K562 (cell line): ENCODE data around the gene CTSZ. TPM values are rescaled to one million over a fixed set of nuclear protein-coding genes. Genes with fewer than 3 reads are reported as not detected.

ENCODE experiments used
- ESRRA ChIP-seq: fragments of 450-650 bp; IDR thresholded peaks from 2 replicates; pipeline ENCODE4 v1.6.1; 2014; ENCODE audit warnings: low read depth, mild to moderate bottlenecking, moderate library complexity, borderline replicate concordance
- ESRRB ChIP-seq: fragments of 250-450 bp; sonication (Bioruptor Pico); IDR thresholded peaks from 2 replicates; pipeline ENCODE4 v1.5.0; 2020; ENCODE audit warnings: mild to moderate bottlenecking, moderate library complexity, borderline replicate concordance
- ETV5 ChIP-seq: sonication (generic); formaldehyde crosslinking; IDR thresholded peaks from 2 replicates; pipeline ENCODE4 v1.4.0; 2020; ENCODE audit warnings: low read depth, mild to moderate bottlenecking, missing genetic modification reagents
- KDM1A ChIP-seq, 2 experiments: fragments of 450-650 bp; IDR thresholded peaks; 2 replicates each; pipeline ENCODE4 v1.6.1; 2016; ENCODE audit warnings: mild to moderate bottlenecking in 2 of 2
- POLR2G ChIP-seq: fragments of 200-400 bp; formaldehyde crosslinking; IDR thresholded peaks from 2 replicates; pipeline ENCODE4 v1.6.1; 2017; ENCODE audit warnings: low read depth, mild to moderate bottlenecking, antibody characterized with exemption, low read length, moderate library complexity
- POLR3G ChIP-seq: IDR thresholded peaks from 2 replicates; pipeline ENCODE4 v1.6.1; 2011; ENCODE audit not compliant: insufficient read length, insufficient replicate concordance; ENCODE audit errors: extremely low read depth
- RFX7 ChIP-seq: fragments of 250-450 bp; sonication (Bioruptor Pico); IDR thresholded peaks from 2 replicates; pipeline ENCODE4 v1.5.1; 2021; ENCODE audit warnings: mild to moderate bottlenecking
- SIN3B ChIP-seq: fragments of 450-650 bp; IDR thresholded peaks from 2 replicates; pipeline ENCODE4 v1.6.1; 2017; ENCODE audit warnings: low read depth, mild to moderate bottlenecking, moderate library complexity
- U2AF2 ChIP-seq: fragments of 200-400 bp; formaldehyde crosslinking; optimal IDR thresholded peaks from 2 replicates; pipeline ENCODE3; 2017; ENCODE audit warnings: low read depth, mild to moderate bottlenecking, low read length
- ZNF431 ChIP-seq: sonication (generic); formaldehyde crosslinking; IDR thresholded peaks from 2 replicates; pipeline ENCODE4 v1.8.0; 2022; ENCODE audit warnings: mild to moderate bottlenecking, missing genetic modification reagents
- polyA plus RNA-seq, 8 experiments: library from polyadenylated mRNA; depleted of rRNA in 4 of 8; stranded (reverse) in 5 of 8; unstranded in 3 of 8; fragments of >200 nt; fragmentation: Nextera tagmentation in 2 of 8; fragmentation: Illumina TruSeq in 1 of 8; extraction: Ambion mirVana in 2 of 8; extraction: Trizol in 1 of 8; gene quantifications; 2 replicates each; pipeline versions ENCODE4 v1.2.1 to v1.2.3, GENCODE V29; 2011 to 2014; ENCODE audit warnings: inconsistent platforms in 1 of 8, missing spikeins in 1 of 8
- total RNA-seq, 7 experiments: library from RNA; depleted of rRNA in 6 of 7; stranded (reverse); fragments of >200 nt in 6 of 7; fragmentation: Illumina TruSeq in 2 of 7; extraction: Trizol in 2 of 7; gene quantifications; 2 replicates each; pipeline versions ENCODE4 v1.2.1 to v1.2.3, GENCODE V29; 2011 to 2021; ENCODE audit warnings: low replicate concordance in 1 of 7
- TF ChIP-seq, protein P1 (sequence below), 3 experiments: fragments of 200-800 bp in 1 of 3; sonication (Bioruptor generic) in 1 of 3; sonication (generic) in 1 of 3; formaldehyde crosslinking in 1 of 3; IDR thresholded peaks; 2 replicates each; pipeline versions ENCODE4 v1.6.1 to v1.8.0; 2016 to 2022; ENCODE audit warnings: mild to moderate bottlenecking in 2 of 3, missing compliant biosample characterization in 2 of 3, missing genetic modification characterization in 2 of 3, missing genetic modification reagents in 1 of 3
- TF ChIP-seq, protein P2 (sequence below): fragments of 450-650 bp; IDR thresholded peaks from 2 replicates; pipeline ENCODE4 v1.6.1; 2017; ENCODE audit warnings: antibody characterized with exemption, mild to moderate bottlenecking
- TF ChIP-seq, protein P3 (sequence below): sonication (generic); formaldehyde crosslinking; IDR thresholded peaks from 2 replicates; pipeline ENCODE4 v1.4.0; 2020; ENCODE audit warnings: mild to moderate bottlenecking, missing genetic modification reagents
- TF ChIP-seq, protein P4 (sequence below): sonication (generic); formaldehyde crosslinking; IDR thresholded peaks from 2 replicates; pipeline ENCODE4 v1.8.1; 2022; ENCODE audit warnings: missing genetic modification reagents
- TF ChIP-seq, protein P5 (sequence below): sonication (generic); formaldehyde crosslinking; IDR thresholded peaks from 2 replicates; pipeline ENCODE4 v1.8.0; 2022; ENCODE audit warnings: mild to moderate bottlenecking, missing genetic modification reagents, borderline replicate concordance

CTSZ gene
- total and polyA plus RNA-seq, 9 of the 15 experiments (the other 6 are each of a cell fraction or from before 2014, with no cell fraction given): 1.6 to 143 (median 82.8) TPM

DNA sequence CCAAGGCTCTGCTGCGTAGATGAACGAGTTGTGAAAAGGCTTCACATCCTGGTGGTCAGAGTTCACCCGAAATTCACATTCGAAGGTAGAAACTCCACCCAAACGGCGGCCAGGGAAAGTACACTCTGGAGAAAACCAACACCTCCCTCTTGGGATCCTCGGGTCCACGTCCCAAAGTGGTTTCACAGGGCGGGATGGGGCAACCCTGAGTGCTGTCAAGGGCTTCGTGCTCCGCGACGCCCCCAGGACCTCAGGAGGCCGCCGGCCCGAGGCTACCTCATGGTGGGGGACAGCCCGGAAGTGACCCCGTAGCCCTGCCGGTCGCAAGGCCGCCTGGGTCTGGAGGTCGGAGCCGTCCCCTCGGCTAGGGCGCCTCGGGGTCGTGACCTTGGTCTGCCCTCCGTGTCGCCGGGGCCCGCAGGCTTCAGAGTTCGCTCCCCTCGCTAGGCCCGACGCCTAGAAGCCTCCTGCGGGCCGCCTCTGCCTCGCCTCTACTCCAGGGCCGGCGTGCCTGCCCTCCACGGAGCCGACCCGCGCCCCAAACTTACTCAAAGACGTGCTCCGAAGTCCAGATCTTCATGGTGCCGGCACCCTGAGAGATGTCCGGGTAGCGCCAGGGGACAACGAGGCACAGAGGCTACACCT, 35.2 kb upstream of the CTSZ start, which contains the start of gene PRELID3B (continued):
- TF ChIP-seq, protein P1, sequence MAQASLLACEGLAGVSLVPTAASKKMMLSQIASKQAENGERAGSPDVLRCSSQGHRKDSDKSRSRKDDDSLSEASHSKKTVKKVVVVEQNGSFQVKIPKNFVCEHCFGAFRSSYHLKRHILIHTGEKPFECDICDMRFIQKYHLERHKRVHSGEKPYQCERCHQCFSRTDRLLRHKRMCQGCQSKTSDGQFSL (CRISPR knock-in tag; IDR thresholded peaks at IDR 0.05): 0 out of 2 replicates have a peak, but pooled peaks have one; percentile 13
- TF ChIP-seq, protein P1 (tag; IDR thresholded peaks at IDR 0.05): no peak
- TF ChIP-seq POLR3G (no peak), RFX7 (CRISPR knock-in tag) (no peak), ZNF431 (CRISPR knock-in tag) (0 out of 2 replicates have a peak, but pooled peaks have one; percentile 47), ESRRA (peak; percentile 95), ETV5 (peak; percentile 63; the same call in 1 of the 2 replicates), POLR2G (peak; percentile 76), U2AF2 (no peak), KDM1A (IDR thresholded peaks at IDR 0.05) (peak in 1 of 2 experiments; percentile 59; a peak in 1 of 4 replicates), SIN3B (peak; percentile 49; the same call in 1 of the 2 replicates), ESRRB (CRISPR knock-in tag) (no peak)
- TF ChIP-seq, protein P2, sequence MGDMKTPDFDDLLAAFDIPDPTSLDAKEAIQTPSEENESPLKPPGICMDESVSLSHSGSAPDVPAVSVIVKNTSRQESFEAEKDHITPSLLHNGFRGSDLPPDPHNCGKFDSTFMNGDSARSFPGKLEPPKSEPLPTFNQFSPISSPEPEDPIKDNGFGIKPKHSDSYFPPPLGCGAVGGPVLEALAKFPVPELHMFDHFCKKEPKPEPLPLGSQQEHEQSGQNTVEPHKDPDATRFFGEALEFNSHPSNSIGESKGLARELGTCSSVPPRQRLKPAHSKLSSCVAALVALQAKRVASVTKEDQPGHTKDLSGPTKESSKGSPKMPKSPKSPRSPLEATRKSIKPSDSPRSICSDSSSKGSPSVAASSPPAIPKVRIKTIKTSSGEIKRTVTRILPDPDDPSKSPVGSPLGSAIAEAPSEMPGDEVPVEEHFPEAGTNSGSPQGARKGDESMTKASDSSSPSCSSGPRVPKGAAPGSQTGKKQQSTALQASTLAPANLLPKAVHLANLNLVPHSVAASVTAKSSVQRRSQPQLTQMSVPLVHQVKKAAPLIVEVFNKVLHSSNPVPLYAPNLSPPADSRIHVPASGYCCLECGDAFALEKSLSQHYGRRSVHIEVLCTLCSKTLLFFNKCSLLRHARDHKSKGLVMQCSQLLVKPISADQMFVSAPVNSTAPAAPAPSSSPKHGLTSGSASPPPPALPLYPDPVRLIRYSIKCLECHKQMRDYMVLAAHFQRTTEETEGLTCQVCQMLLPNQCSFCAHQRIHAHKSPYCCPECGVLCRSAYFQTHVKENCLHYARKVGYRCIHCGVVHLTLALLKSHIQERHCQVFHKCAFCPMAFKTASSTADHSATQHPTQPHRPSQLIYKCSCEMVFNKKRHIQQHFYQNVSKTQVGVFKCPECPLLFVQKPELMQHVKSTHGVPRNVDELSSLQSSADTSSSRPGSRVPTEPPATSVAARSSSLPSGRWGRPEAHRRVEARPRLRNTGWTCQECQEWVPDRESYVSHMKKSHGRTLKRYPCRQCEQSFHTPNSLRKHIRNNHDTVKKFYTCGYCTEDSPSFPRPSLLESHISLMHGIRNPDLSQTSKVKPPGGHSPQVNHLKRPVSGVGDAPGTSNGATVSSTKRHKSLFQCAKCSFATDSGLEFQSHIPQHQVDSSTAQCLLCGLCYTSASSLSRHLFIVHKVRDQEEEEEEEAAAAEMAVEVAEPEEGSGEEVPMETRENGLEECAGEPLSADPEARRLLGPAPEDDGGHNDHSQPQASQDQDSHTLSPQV: peak; percentile 82
- TF ChIP-seq, protein P3, sequence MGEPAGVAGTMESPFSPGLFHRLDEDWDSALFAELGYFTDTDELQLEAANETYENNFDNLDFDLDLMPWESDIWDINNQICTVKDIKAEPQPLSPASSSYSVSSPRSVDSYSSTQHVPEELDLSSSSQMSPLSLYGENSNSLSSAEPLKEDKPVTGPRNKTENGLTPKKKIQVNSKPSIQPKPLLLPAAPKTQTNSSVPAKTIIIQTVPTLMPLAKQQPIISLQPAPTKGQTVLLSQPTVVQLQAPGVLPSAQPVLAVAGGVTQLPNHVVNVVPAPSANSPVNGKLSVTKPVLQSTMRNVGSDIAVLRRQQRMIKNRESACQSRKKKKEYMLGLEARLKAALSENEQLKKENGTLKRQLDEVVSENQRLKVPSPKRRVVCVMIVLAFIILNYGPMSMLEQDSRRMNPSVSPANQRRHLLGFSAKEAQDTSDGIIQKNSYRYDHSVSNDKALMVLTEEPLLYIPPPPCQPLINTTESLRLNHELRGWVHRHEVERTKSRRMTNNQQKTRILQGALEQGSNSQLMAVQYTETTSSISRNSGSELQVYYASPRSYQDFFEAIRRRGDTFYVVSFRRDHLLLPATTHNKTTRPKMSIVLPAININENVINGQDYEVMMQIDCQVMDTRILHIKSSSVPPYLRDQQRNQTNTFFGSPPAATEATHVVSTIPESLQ: peak; percentile 93; the same call in 1 of the 2 replicates
- TF ChIP-seq, protein P4, sequence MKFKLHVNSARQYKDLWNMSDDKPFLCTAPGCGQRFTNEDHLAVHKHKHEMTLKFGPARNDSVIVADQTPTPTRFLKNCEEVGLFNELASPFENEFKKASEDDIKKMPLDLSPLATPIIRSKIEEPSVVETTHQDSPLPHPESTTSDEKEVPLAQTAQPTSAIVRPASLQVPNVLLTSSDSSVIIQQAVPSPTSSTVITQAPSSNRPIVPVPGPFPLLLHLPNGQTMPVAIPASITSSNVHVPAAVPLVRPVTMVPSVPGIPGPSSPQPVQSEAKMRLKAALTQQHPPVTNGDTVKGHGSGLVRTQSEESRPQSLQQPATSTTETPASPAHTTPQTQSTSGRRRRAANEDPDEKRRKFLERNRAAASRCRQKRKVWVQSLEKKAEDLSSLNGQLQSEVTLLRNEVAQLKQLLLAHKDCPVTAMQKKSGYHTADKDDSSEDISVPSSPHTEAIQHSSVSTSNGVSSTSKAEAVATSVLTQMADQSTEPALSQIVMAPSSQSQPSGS (CRISPR knock-in tag): no peak
- TF ChIP-seq, protein P5, sequence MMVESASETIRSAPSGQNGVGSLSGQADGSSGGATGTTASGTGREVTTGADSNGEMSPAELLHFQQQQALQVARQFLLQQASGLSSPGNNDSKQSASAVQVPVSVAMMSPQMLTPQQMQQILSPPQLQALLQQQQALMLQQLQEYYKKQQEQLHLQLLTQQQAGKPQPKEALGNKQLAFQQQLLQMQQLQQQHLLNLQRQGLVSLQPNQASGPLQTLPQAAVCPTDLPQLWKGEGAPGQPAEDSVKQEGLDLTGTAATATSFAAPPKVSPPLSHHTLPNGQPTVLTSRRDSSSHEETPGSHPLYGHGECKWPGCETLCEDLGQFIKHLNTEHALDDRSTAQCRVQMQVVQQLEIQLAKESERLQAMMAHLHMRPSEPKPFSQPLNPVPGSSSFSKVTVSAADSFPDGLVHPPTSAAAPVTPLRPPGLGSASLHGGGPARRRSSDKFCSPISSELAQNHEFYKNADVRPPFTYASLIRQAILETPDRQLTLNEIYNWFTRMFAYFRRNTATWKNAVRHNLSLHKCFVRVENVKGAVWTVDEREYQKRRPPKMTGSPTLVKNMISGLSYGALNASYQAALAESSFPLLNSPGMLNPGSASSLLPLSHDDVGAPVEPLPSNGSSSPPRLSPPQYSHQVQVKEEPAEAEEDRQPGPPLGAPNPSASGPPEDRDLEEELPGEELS: peak; percentile 81
